CD14-positive monocyte (primary cell): ENCODE measurements around the gene MED27. TPM values are rescaled to one million over a fixed set of nuclear protein-coding genes. Genes with fewer than 3 reads are reported as not detected.

Experiments used
- DNase-seq, 3 donors: peaks; one replicate each; pipeline ENCODE4 v3.0.0-alpha.2; 2011 to 2022
- H2AFZ ChIP-seq: 2 replicates; pipeline ENCODE4 v1.6.0; 2012; ENCODE audit warnings: mild to moderate bottlenecking, low read depth, low read length, inconsistent platforms; ENCODE audit not compliant: insufficient read depth, poor library complexity, severe bottlenecking
- H3K27ac ChIP-seq, 2 donors: 1 replicate in 1 of 2; 2 replicates in 1 of 2; pipeline ENCODE4 v1.5.1; 2012 to 2013; ENCODE audit warnings: low read length in 2 of 2, control low read depth in 1 of 2, inconsistent platforms in 1 of 2, low read depth in 1 of 2, mild to moderate bottlenecking in 1 of 2
- H3K27me3 ChIP-seq, 2 donors: one replicate each; pipeline versions ENCODE4 v1.6.0 to v1.6.1; 2011 to 2013; ENCODE audit warnings: low read length in 2 of 2; ENCODE audit not compliant: control insufficient read depth in 2 of 2, insufficient read depth in 2 of 2
- H3K36me3 ChIP-seq, 2 donors: replicated peaks in 1 of 2; 1 replicate in 1 of 2; 2 replicates in 1 of 2; pipeline versions ENCODE4 v1.5.1 to v1.6.1; 2012 to 2013; ENCODE audit warnings: low read length in 2 of 2, control low read depth in 1 of 2, inconsistent platforms in 1 of 2, mild to moderate bottlenecking in 1 of 2; ENCODE audit not compliant: insufficient read depth in 2 of 2, control insufficient read depth in 1 of 2
- H3K4me1 ChIP-seq, 2 donors: 1 replicate in 1 of 2; 2 replicates in 1 of 2; pipeline versions ENCODE4 v1.5.1 to v1.6.1; 2012 to 2013; ENCODE audit warnings: low read length in 2 of 2, control low read depth in 1 of 2, inconsistent platforms in 1 of 2, mild to moderate bottlenecking in 1 of 2, moderate library complexity in 1 of 2; ENCODE audit not compliant: insufficient read depth in 2 of 2, control insufficient read depth in 1 of 2
- H3K4me2 ChIP-seq: replicated peaks from 2 replicates; pipeline ENCODE3; 2012; ENCODE audit warnings: low read length, moderate library complexity, mild to moderate bottlenecking; ENCODE audit not compliant: poor library complexity, severe bottlenecking; ENCODE audit errors: extremely low read depth
- H3K4me3 ChIP-seq, 3 experiments: fragments of 200-600 bp in 1 of 3; sonication (generic) in 1 of 3; replicated peaks in 1 of 3; 1 replicate in 2 of 3; 2 replicates in 1 of 3; pipeline ENCODE4 v1.5.1; 2011 to 2013; ENCODE audit warnings: low read length in 3 of 3, mild to moderate bottlenecking in 3 of 3, control low read depth in 2 of 3, low read depth in 2 of 3, inconsistent platforms in 1 of 3, moderate library complexity in 1 of 3
- H3K79me2 ChIP-seq: 2 replicates; pipeline ENCODE4 v1.6.0; 2012; ENCODE audit warnings: mild to moderate bottlenecking, control low read depth, inconsistent platforms, low read length, moderate library complexity; ENCODE audit not compliant: insufficient read depth
- H3K9ac ChIP-seq: 2 replicates; pipeline ENCODE4 v1.6.0; 2017; ENCODE audit warnings: low read length, mild to moderate bottlenecking; ENCODE audit not compliant: insufficient read depth, poor library complexity, severe bottlenecking
- H3K9me3 ChIP-seq, 2 donors: replicated peaks in 1 of 2; 1 replicate in 1 of 2; 2 replicates in 1 of 2; pipeline versions ENCODE4 v1.5.1 to v1.6.1; 2012 to 2013; ENCODE audit warnings: low read length in 2 of 2, control low read depth in 1 of 2; ENCODE audit not compliant: control insufficient read depth in 1 of 2, insufficient read depth in 1 of 2
- H4K20me1 ChIP-seq: 2 replicates; pipeline ENCODE4 v1.6.0; 2012; ENCODE audit warnings: mild to moderate bottlenecking, low read length, control low read depth, moderate library complexity; ENCODE audit not compliant: insufficient read depth
- H3K27ac Mint-ChIP-seq, 7 donors: one replicate each; pipeline ENCODE4 v1.8.0; 2020; ENCODE audit warnings: mild to moderate bottlenecking in 7 of 7, mixed read lengths in 7 of 7, moderate library complexity in 6 of 7, inconsistent platforms in 2 of 7
- H3K27me3 Mint-ChIP-seq, 3 donors: one replicate each; pipeline ENCODE4 v1.8.0; 2021 to 2022; ENCODE audit warnings: low read depth in 3 of 3, mild to moderate bottlenecking in 3 of 3, mixed read lengths in 3 of 3, moderate library complexity in 3 of 3, inconsistent platforms in 1 of 3
- H3K36me3 Mint-ChIP-seq, 2 donors: one replicate each; pipeline ENCODE4 v1.8.0; 2020; ENCODE audit warnings: mixed read lengths in 2 of 2, inconsistent platforms in 1 of 2, mild to moderate bottlenecking in 1 of 2
- H3K4me1 Mint-ChIP-seq: one replicate; pipeline ENCODE4 v1.8.0; 2020; ENCODE audit warnings: mild to moderate bottlenecking, mixed read lengths
- H3K4me3 Mint-ChIP-seq, 2 donors: one replicate each; pipeline ENCODE4 v1.8.0; 2020; ENCODE audit warnings: mild to moderate bottlenecking in 2 of 2, mixed read lengths in 2 of 2, moderate library complexity in 1 of 2
- H3K9me3 Mint-ChIP-seq, 7 donors: one replicate each; pipeline ENCODE4 v1.8.0; 2020 to 2022; ENCODE audit warnings: mixed read lengths in 7 of 7, mild to moderate bottlenecking in 6 of 7, moderate library complexity in 6 of 7, inconsistent platforms in 2 of 7
- CTCF ChIP-seq: fragments of 200-600 bp; IDR thresholded peaks from one replicate; pipeline ENCODE4 v1.8.0; 2022; ENCODE audit warnings: antibody characterized with exemption, mild to moderate bottlenecking
- WGBS: methylation state at CpG from one replicate; pipeline ENCODE4 v1.1.5; 2013; ENCODE audit warnings: missing lambda C conversion rate; ENCODE audit not compliant: insufficient coverage; 5-methylcytosine and 5-hydroxymethylcytosine counted together
- intact Hi-C, 2 donors: fragments of 100-400 bp; cut with micrococcal nuclease; formaldehyde crosslinking; loops; one replicate each; pipeline versions ENCODE4 v1.15.0 to v1.15.1; 2023
- polyA plus RNA-seq, 3 donors: library from polyadenylated mRNA; depleted of rRNA in 1 of 3; unstranded in 2 of 3; stranded (reverse) in 1 of 3; fragments of 300-500 nt in 2 of 3; fragments of >200 nt in 1 of 3; fragmentation: Illumina TruSeq in 2 of 3; gene quantifications; 1 replicate in 2 of 3; 2 replicates in 1 of 3; pipeline ENCODE4 v1.2.3, GENCODE V29; 2012 to 2021

Gene MED27
- polyA plus RNA-seq, 3 donors = 14.0 to 26.9 (median 25.8) TPM

GRCh38 chr9:132037458-132037857 lies 42.2 kb downstream of the MED27 start:
- Mint-ChIP-seq H3K27ac (peak overlapping the region in 1 of 7 donors; percentile 13), H3K9me3 (no peaks in the 10 kb centered on the region), H3K36me3 (peaks cover 9% of the 10 kb centered on the region in 2 donors), H3K4me3 (no peak overlapping the region), H3K27me3 (peaks cover 0 to 2% (median 0%) of the 10 kb centered on the region in 3 donors), H3K4me1 (peaks cover 5% of the 10 kb centered on the region)
- Histone ChIP-seq H3K27me3 (no peaks in the 10 kb centered on the region), H3K4me3 (no peak overlapping the region), H3K36me3 (no peaks in the 10 kb centered on the region), H3K9ac (no peak overlapping the region), H4K20me1 (peaks cover 42% of the 10 kb centered on the region), H3K27ac (no peak overlapping the region), H2AFZ (no peak overlapping the region), H3K4me2 (no peak overlapping the region), H3K4me1 (no peaks in the 10 kb centered on the region), H3K79me2 (no peaks in the 10 kb centered on the region), H3K9me3 (no peaks in the 10 kb centered on the region)
- intact Hi-C loops = no loop called here
- DNase-seq = no peak
- 100% methylated on average over 3 of the region's 6 CpGs for WGBS
- no peak for TF ChIP-seq CTCF

DNA sequence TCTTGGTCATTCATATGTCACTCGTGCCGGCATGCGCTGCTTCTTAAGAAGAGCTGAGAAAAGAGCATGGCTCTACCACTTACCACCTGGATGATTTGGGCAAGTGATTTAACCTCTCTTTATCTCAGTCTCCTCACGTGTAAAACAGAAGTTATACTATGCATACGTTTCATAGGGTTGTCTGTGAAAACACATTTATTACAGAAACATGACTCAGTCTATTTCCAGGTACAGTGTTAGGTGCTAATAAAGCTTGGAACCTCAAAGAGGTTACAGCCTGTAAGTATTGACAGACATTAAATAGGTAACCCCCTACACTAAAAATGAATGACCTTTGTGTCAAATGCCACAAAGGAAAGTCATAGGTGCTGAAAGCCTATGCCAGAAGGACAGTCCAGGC lies 43.1 kb downstream of the MED27 start:
- Histone ChIP-seq H3K36me3 (no peaks in the 10 kb centered on the region), H4K20me1 (peaks cover 48% of the 10 kb centered on the region), H2AFZ (no peak overlapping the region), H3K27ac (no peak overlapping the region), H3K4me2 (no peak overlapping the region), H3K9me3 (no peaks in the 10 kb centered on the region), H3K4me3 (no peak overlapping the region), H3K27me3 (no peaks in the 10 kb centered on the region), H3K9ac (no peak overlapping the region), H3K79me2 (no peaks in the 10 kb centered on the region), H3K4me1 (no peaks in the 10 kb centered on the region)
- intact Hi-C loops = no loop called here
- no peak for TF ChIP-seq CTCF
- H3K27me3 Mint-ChIP-seq = peaks cover 0 to 2% (median 0%) of the 10 kb centered on the region in 3 donors
- 100% methylated on average over 3 of the region's 5 CpGs for WGBS
- no peaks in the 10 kb centered on the region for H3K9me3 Mint-ChIP-seq
- H3K27ac Mint-ChIP-seq = no peak overlapping the region
- peaks cover 3 to 5% of the 10 kb centered on the region in 2 donors for H3K36me3 Mint-ChIP-seq
- no peak for DNase-seq
- H3K4me1 Mint-ChIP-seq = peaks cover 5% of the 10 kb centered on the region
- no peak overlapping the region for H3K4me3 Mint-ChIP-seq
